ENCODE measurements around the gene TSPEAR. TPM values are rescaled to one million over a fixed set of nuclear protein-coding genes. Genes with fewer than 3 reads are reported as not detected.

TSPEAR gene
- total RNA-seq, 1 experiment from 2014 or later = not detected

- H3K27ac ChIP-seq (ENCODE audit: low read length) = no peak overlapping the region
- H3K79me2 ChIP-seq (ENCODE audit: low read length) = no peaks in the 10 kb centered on the region
- no peaks in the 10 kb centered on the region for H3K4me1 ChIP-seq (ENCODE audit: low read length)
- no peaks in the 10 kb centered on the region for H3K9me2 ChIP-seq (replicated peaks; ENCODE audit: insufficient read depth, low read length)
- no peaks in the 10 kb centered on the region for H3K36me3 ChIP-seq (ENCODE audit: insufficient read depth, low read length)
- H2AFZ ChIP-seq (ENCODE audit: low read length) = no peak overlapping the region
- H4K20me1 ChIP-seq (ENCODE audit: insufficient read depth, low read depth, low read length) = no peaks in the 10 kb centered on the region
- no peak for DNase-seq
- H3K4me3 ChIP-seq (ENCODE audit: low read length) = no peak overlapping the region
- H3K27me3 ChIP-seq (ENCODE audit: low read length) = no peaks in the 10 kb centered on the region
- H3K9ac ChIP-seq (ENCODE audit: low read length) = no peak overlapping the region
- no peaks in the 10 kb centered on the region for H3K9me3 ChIP-seq (ENCODE audit: low read length)
- H3K4me2 ChIP-seq (ENCODE audit: low read depth, low read length, poor library complexity, severe bottlenecking) = no peak overlapping the region
Observed at GRCh38 chr21:44722731-44723130, 11.4 kb upstream of the TSPEAR start.

GRCh38 chr21:44720170-44720569 lies 8.8 kb upstream of the TSPEAR start:
- Histone ChIP-seq H2AFZ (ENCODE audit: low read length) (no peak overlapping the region), H3K9me3 (ENCODE audit: low read length) (no peaks in the 10 kb centered on the region), H3K9ac (ENCODE audit: low read length) (no peak overlapping the region), H3K79me2 (ENCODE audit: low read length) (no peaks in the 10 kb centered on the region), H3K9me2 (replicated peaks; ENCODE audit: insufficient read depth, low read length) (no peaks in the 10 kb centered on the region), H3K27ac (ENCODE audit: low read length) (no peak overlapping the region), H3K4me2 (ENCODE audit: low read depth, low read length, poor library complexity, severe bottlenecking) (no peak overlapping the region), H3K36me3 (ENCODE audit: insufficient read depth, low read length) (no peaks in the 10 kb centered on the region), H4K20me1 (ENCODE audit: insufficient read depth, low read depth, low read length) (no peaks in the 10 kb centered on the region), H3K4me3 (ENCODE audit: low read length) (no peak overlapping the region), H3K4me1 (ENCODE audit: low read length) (no peaks in the 10 kb centered on the region), H3K27me3 (ENCODE audit: low read length) (no peaks in the 10 kb centered on the region)
- DNase-seq = no peak

GRCh38 chr21:44718571-44718970 lies 7.2 kb upstream of the TSPEAR start:
- Histone ChIP-seq H3K9me2 (replicated peaks; ENCODE audit: insufficient read depth, low read length) (no peaks in the 10 kb centered on the region), H3K9ac (ENCODE audit: low read length) (no peak overlapping the region), H3K4me1 (ENCODE audit: low read length) (no peaks in the 10 kb centered on the region), H3K4me3 (ENCODE audit: low read length) (no peak overlapping the region), H3K79me2 (ENCODE audit: low read length) (no peaks in the 10 kb centered on the region), H3K27ac (ENCODE audit: low read length) (no peak overlapping the region), H2AFZ (ENCODE audit: low read length) (no peak overlapping the region), H3K9me3 (ENCODE audit: low read length) (no peaks in the 10 kb centered on the region), H3K27me3 (ENCODE audit: low read length) (no peaks in the 10 kb centered on the region), H3K4me2 (ENCODE audit: low read depth, low read length, poor library complexity, severe bottlenecking) (no peak overlapping the region), H4K20me1 (ENCODE audit: insufficient read depth, low read depth, low read length) (no peaks in the 10 kb centered on the region), H3K36me3 (ENCODE audit: insufficient read depth, low read length) (no peaks in the 10 kb centered on the region)
- DNase-seq = no peak

- Histone ChIP-seq H2AFZ (ENCODE audit: low read length) (no peak overlapping the region), H3K4me1 (ENCODE audit: low read length) (no peaks in the 10 kb centered on the region), H3K9me2 (replicated peaks; ENCODE audit: insufficient read depth, low read length) (no peaks in the 10 kb centered on the region), H4K20me1 (ENCODE audit: insufficient read depth, low read depth, low read length) (no peaks in the 10 kb centered on the region), H3K36me3 (ENCODE audit: insufficient read depth, low read length) (no peaks in the 10 kb centered on the region), H3K4me2 (ENCODE audit: low read depth, low read length, poor library complexity, severe bottlenecking) (no peak overlapping the region), H3K79me2 (ENCODE audit: low read length) (no peaks in the 10 kb centered on the region), H3K4me3 (ENCODE audit: low read length) (no peak overlapping the region), H3K9ac (ENCODE audit: low read length) (no peak overlapping the region), H3K27ac (ENCODE audit: low read length) (no peak overlapping the region), H3K27me3 (ENCODE audit: low read length) (no peaks in the 10 kb centered on the region), H3K9me3 (ENCODE audit: low read length) (no peaks in the 10 kb centered on the region)
- no peak for DNase-seq
Observed at GRCh38 chr21:44718093-44718492, 6.7 kb upstream of the TSPEAR start.

- Histone ChIP-seq H3K9ac (ENCODE audit: low read length) (no peak overlapping the region), H3K36me3 (ENCODE audit: insufficient read depth, low read length) (no peaks in the 10 kb centered on the region), H3K27ac (ENCODE audit: low read length) (no peak overlapping the region), H3K4me2 (ENCODE audit: low read depth, low read length, poor library complexity, severe bottlenecking) (no peak overlapping the region), H3K79me2 (ENCODE audit: low read length) (no peaks in the 10 kb centered on the region), H3K9me2 (replicated peaks; ENCODE audit: insufficient read depth, low read length) (no peaks in the 10 kb centered on the region), H3K9me3 (ENCODE audit: low read length) (no peaks in the 10 kb centered on the region), H3K4me1 (ENCODE audit: low read length) (0 out of 2 replicates have a peak, but pooled peaks cover 2% of the 10 kb centered on the region), H2AFZ (ENCODE audit: low read length) (no peak overlapping the region), H3K4me3 (ENCODE audit: low read length) (no peak overlapping the region), H4K20me1 (ENCODE audit: insufficient read depth, low read depth, low read length) (no peaks in the 10 kb centered on the region), H3K27me3 (ENCODE audit: low read length) (no peaks in the 10 kb centered on the region)
- no peak for DNase-seq
Observed at GRCh38 chr21:44716984-44717383, 5.6 kb upstream of the TSPEAR start.

GRCh38 chr21:44714905-44715304 lies 3.5 kb upstream of the TSPEAR start:
- H3K4me3 ChIP-seq (ENCODE audit: low read length) = no peak overlapping the region
- no peaks in the 10 kb centered on the region for H3K36me3 ChIP-seq (ENCODE audit: insufficient read depth, low read length)
- H3K9me2 ChIP-seq (replicated peaks; ENCODE audit: insufficient read depth, low read length) = no peaks in the 10 kb centered on the region
- H3K4me2 ChIP-seq (ENCODE audit: low read depth, low read length, poor library complexity, severe bottlenecking) = no peak overlapping the region
- 0 out of 2 replicates have a peak, but pooled peaks cover 2% of the 10 kb centered on the region for H3K4me1 ChIP-seq (ENCODE audit: low read length)
- H3K27ac ChIP-seq (ENCODE audit: low read length) = no peak overlapping the region
- H3K9me3 ChIP-seq (ENCODE audit: low read length) = no peaks in the 10 kb centered on the region
- no peaks in the 10 kb centered on the region for H4K20me1 ChIP-seq (ENCODE audit: insufficient read depth, low read depth, low read length)
- DNase-seq = no peak
- no peak overlapping the region for H3K9ac ChIP-seq (ENCODE audit: low read length)
- H3K79me2 ChIP-seq (ENCODE audit: low read length) = no peaks in the 10 kb centered on the region
- H2AFZ ChIP-seq (ENCODE audit: low read length) = no peak overlapping the region
- no peaks in the 10 kb centered on the region for H3K27me3 ChIP-seq (ENCODE audit: low read length)

- Histone ChIP-seq H3K4me3 (ENCODE audit: low read length) (no peak overlapping the region), H3K36me3 (ENCODE audit: insufficient read depth, low read length) (no peaks in the 10 kb centered on the region), H3K9me3 (ENCODE audit: low read length) (no peaks in the 10 kb centered on the region), H3K4me2 (ENCODE audit: low read depth, low read length, poor library complexity, severe bottlenecking) (no peak overlapping the region), H4K20me1 (ENCODE audit: insufficient read depth, low read depth, low read length) (no peaks in the 10 kb centered on the region), H3K9ac (ENCODE audit: low read length) (no peak overlapping the region), H2AFZ (ENCODE audit: low read length) (no peak overlapping the region), H3K27me3 (ENCODE audit: low read length) (no peaks in the 10 kb centered on the region), H3K9me2 (replicated peaks; ENCODE audit: insufficient read depth, low read length) (no peaks in the 10 kb centered on the region), H3K4me1 (ENCODE audit: low read length) (0 out of 2 replicates have a peak, but pooled peaks cover 2% of the 10 kb centered on the region), H3K79me2 (ENCODE audit: low read length) (no peaks in the 10 kb centered on the region), H3K27ac (ENCODE audit: low read length) (no peak overlapping the region)
- DNase-seq = no peak
Observed at GRCh38 chr21:44713846-44714245, 2.5 kb upstream of the TSPEAR start.

GRCh38 chr21:44713130-44713529 lies 1.8 kb upstream of the TSPEAR start:
- no peak overlapping the region for H3K4me2 ChIP-seq (ENCODE audit: low read depth, low read length, poor library complexity, severe bottlenecking)
- H3K79me2 ChIP-seq (ENCODE audit: low read length) = no peaks in the 10 kb centered on the region
- H3K9me3 ChIP-seq (ENCODE audit: low read length) = no peaks in the 10 kb centered on the region
- no peaks in the 10 kb centered on the region for H3K9me2 ChIP-seq (replicated peaks; ENCODE audit: insufficient read depth, low read length)
- no peak overlapping the region for H3K27ac ChIP-seq (ENCODE audit: low read length)
- no peak overlapping the region for H3K4me3 ChIP-seq (ENCODE audit: low read length)
- no peaks in the 10 kb centered on the region for H3K27me3 ChIP-seq (ENCODE audit: low read length)
- H3K36me3 ChIP-seq (ENCODE audit: insufficient read depth, low read length) = no peaks in the 10 kb centered on the region
- H3K4me1 ChIP-seq (ENCODE audit: low read length) = 0 out of 2 replicates have a peak, but pooled peaks cover 2% of the 10 kb centered on the region
- H4K20me1 ChIP-seq (ENCODE audit: insufficient read depth, low read depth, low read length) = no peaks in the 10 kb centered on the region
- no peak overlapping the region for H3K9ac ChIP-seq (ENCODE audit: low read length)
- DNase-seq = no peak
- H2AFZ ChIP-seq (ENCODE audit: low read length) = no peak overlapping the region
